ENCODE results near the gene C1QA. TPM values are rescaled to one million over a fixed set of nuclear protein-coding genes. Genes with fewer than 3 reads are reported as not detected.

The C1QA gene
- polyA plus RNA-seq, 1 experiment = not detected

GRCh38 chr1:22633697-22634463 is 2.5 kb upstream of the C1QA start:
- no peak for TF ChIP-seq CTCF (IDR thresholded peaks at IDR 0.05; ENCODE audit: low read depth, low read length)
- Histone ChIP-seq H3K27ac (ENCODE audit: low read depth, low read length) (no peak overlapping the region), H3K4me3 (ENCODE audit: low read depth, low read length) (no peak overlapping the region), H3K27me3 (ENCODE audit: control insufficient read depth, insufficient read depth, low read length) (peaks cover 41% of the 10 kb centered on the region), H3K9me3 (ENCODE audit: control insufficient read depth, insufficient read depth, low read length) (peaks cover 4% of the 10 kb centered on the region; the same call in 1 of the 2 replicates)
- DNase-seq (ENCODE audit: low read depth, low spot score) = no peak
- CTCF ChIA-PET = interaction anchor here (1.0 to 2.4 kb wide), 2 partner anchors 8 to 214 kb away, joined by 4 to 11 read pairs; no protein-coding TSS in a partner anchor
- POLR2A ChIA-PET = no interaction called here

GRCh38 chr1:22635436-22635835 is 992 bp upstream of the C1QA start:
- Histone ChIP-seq H3K9me3 (ENCODE audit: control insufficient read depth, insufficient read depth, low read length) (peaks cover 4% of the 10 kb centered on the region; the same call in 1 of the 2 replicates), H3K27ac (ENCODE audit: low read depth, low read length) (no peak overlapping the region), H3K27me3 (ENCODE audit: control insufficient read depth, insufficient read depth, low read length) (peaks cover 26% of the 10 kb centered on the region), H3K4me3 (ENCODE audit: low read depth, low read length) (no peak overlapping the region)
- ChIA-PET POLR2A (no interaction called here), CTCF (no interaction called here)
- no peak for DNase-seq (ENCODE audit: low read depth, low spot score)
- TF ChIP-seq CTCF (IDR thresholded peaks at IDR 0.05; ENCODE audit: low read depth, low read length) = no peak

- ChIA-PET POLR2A (no interaction called here), CTCF (interaction anchor here (1.1 kb wide), 1 partner anchor 217 kb away, joined by 3 read pairs; no protein-coding TSS in a partner anchor)
- Histone ChIP-seq H3K4me3 (ENCODE audit: low read depth, low read length) (no peak overlapping the region), H3K27ac (ENCODE audit: low read depth, low read length) (no peak overlapping the region), H3K27me3 (ENCODE audit: control insufficient read depth, insufficient read depth, low read length) (peaks cover 27% of the 10 kb centered on the region), H3K9me3 (ENCODE audit: control insufficient read depth, insufficient read depth, low read length) (peaks cover 4% of the 10 kb centered on the region; the same call in 1 of the 2 replicates)
- no peak for DNase-seq (ENCODE audit: low read depth, low spot score)
- TF ChIP-seq CTCF (IDR thresholded peaks at IDR 0.05; ENCODE audit: low read depth, low read length) = no peak
Measured at GRCh38 chr1:22636927-22637326, 499 bp downstream of the C1QA start.

- DNase-seq (ENCODE audit: low read depth, low spot score) = no peak
- ChIA-PET CTCF (no interaction called here), POLR2A (no interaction called here)
- TF ChIP-seq CTCF (IDR thresholded peaks at IDR 0.05; ENCODE audit: low read depth, low read length) = no peak
- Histone ChIP-seq H3K27me3 (ENCODE audit: control insufficient read depth, insufficient read depth, low read length) (peaks cover 34% of the 10 kb centered on the region), H3K27ac (ENCODE audit: low read depth, low read length) (no peak overlapping the region), H3K4me3 (ENCODE audit: low read depth, low read length) (no peak overlapping the region), H3K9me3 (ENCODE audit: control insufficient read depth, insufficient read depth, low read length) (peaks cover 4% of the 10 kb centered on the region; the same call in 1 of the 2 replicates)
Measured at GRCh38 chr1:22637907-22638445, 1.5 kb downstream of the C1QA start.
